Stimulated activated memory B cell treated with anti-CD40 and anti-IgM and Interleukin-4, amounts not matched to agents 10 μg/mL and 1 μg/mL and 100 μg/mL, for 72 hours (primary cell): ENCODE results near the gene BTBD9.
"Not testable (repeated sequence)": the region's sequence is repeated elsewhere in the genome, so short reads cannot be mapped to it uniquely, and the experiment has no call there.

Experiments used
- ATAC-seq: fragments of 150-1000 bp; cut with Tn5 transposase; 2 replicates; pipeline ENCODE4 v1.10.0; 2021
- H3K27ac Mint-ChIP-seq: one replicate; pipeline ENCODE4 v1.8.0; 2022; ENCODE audit warnings: mild to moderate bottlenecking, mixed read lengths
- H3K27me3 Mint-ChIP-seq: one replicate; pipeline ENCODE4 v1.8.0; 2022; ENCODE audit warnings: mixed read lengths
- H3K36me3 Mint-ChIP-seq: one replicate; pipeline ENCODE4 v1.8.0; 2022; ENCODE audit warnings: mixed read lengths
- H3K4me1 Mint-ChIP-seq: one replicate; pipeline ENCODE4 v1.8.0; 2022; ENCODE audit warnings: mixed read lengths
- H3K4me3 Mint-ChIP-seq: one replicate; pipeline ENCODE4 v1.8.0; 2022; ENCODE audit warnings: mild to moderate bottlenecking, moderate library complexity, mixed read lengths
- H3K9me3 Mint-ChIP-seq: one replicate; pipeline ENCODE4 v1.8.0; 2022; ENCODE audit warnings: mixed read lengths

Gene BTBD9

GRCh38 chr6:38443352-38444144 is 196.2 kb downstream of the BTBD9 start:
- Mint-ChIP-seq H3K4me1 (peaks cover 12% of the 10 kb centered on the region), H3K36me3 (no peaks in the 10 kb centered on the region), H3K9me3 (no peaks in the 10 kb centered on the region), H3K27ac (peak overlapping the region; percentile 31), H3K27me3 (no peaks in the 10 kb centered on the region), H3K4me3 (no peak overlapping the region)
- ATAC-seq, result no peak

- H3K27ac Mint-ChIP-seq, result peak overlapping the region; percentile 29
- peaks cover 25% of the 10 kb centered on the region for H3K36me3 Mint-ChIP-seq
- no peak for ATAC-seq
- H3K27me3 Mint-ChIP-seq, result no peaks in the 10 kb centered on the region
- H3K4me3 Mint-ChIP-seq, result no peak overlapping the region
- peaks cover 5% of the 10 kb centered on the region for H3K9me3 Mint-ChIP-seq
- H3K4me1 Mint-ChIP-seq, result peaks cover 24% of the 10 kb centered on the region
Observed at GRCh38 chr6:38438097-38438496, 201.6 kb downstream of the BTBD9 start.

- Mint-ChIP-seq H3K36me3 (peaks cover 35% of the 10 kb centered on the region), H3K9me3 (peaks cover 14% of the 10 kb centered on the region), H3K27me3 (no peaks in the 10 kb centered on the region), H3K27ac (peak overlapping the region; percentile 29), H3K4me3 (no peak overlapping the region), H3K4me1 (peaks cover 36% of the 10 kb centered on the region)
- ATAC-seq, result no peak
Observed at GRCh38 chr6:38436726-38437465, 202.8 kb downstream of the BTBD9 start.

- Mint-ChIP-seq H3K4me1 (peaks cover 50% of the 10 kb centered on the region), H3K9me3 (peaks cover 21% of the 10 kb centered on the region), H3K4me3 (no peak overlapping the region), H3K27ac (no peak overlapping the region), H3K27me3 (no peaks in the 10 kb centered on the region), H3K36me3 (peaks cover 48% of the 10 kb centered on the region)
- no peak for ATAC-seq
Observed at GRCh38 chr6:38435330-38435729, 204.4 kb downstream of the BTBD9 start.

- peaks cover 21% of the 10 kb centered on the region for H3K9me3 Mint-ChIP-seq
- peak overlapping the region; percentile 58 for H3K27ac Mint-ChIP-seq
- peaks cover 48% of the 10 kb centered on the region for H3K36me3 Mint-ChIP-seq
Observed at GRCh38 chr6:38434051-38434450, 205.7 kb downstream of the BTBD9 start.

GRCh38 chr6:38432479-38432878 is 207.2 kb downstream of the BTBD9 start:
- Mint-ChIP-seq H3K4me3 (no peak overlapping the region), H3K36me3 (peaks cover 40% of the 10 kb centered on the region), H3K27me3 (no peaks in the 10 kb centered on the region), H3K4me1 (peaks cover 56% of the 10 kb centered on the region), H3K9me3 (peaks cover 21% of the 10 kb centered on the region), H3K27ac (peak overlapping the region; percentile 58)
- no peak for ATAC-seq

More at GRCh38 chr6:38434051-38434450, 205.7 kb downstream of the BTBD9 start:
- peaks cover 56% of the 10 kb centered on the region for H3K4me1 Mint-ChIP-seq
- H3K4me3 Mint-ChIP-seq, result no peak overlapping the region
- H3K27me3 Mint-ChIP-seq, result no peaks in the 10 kb centered on the region
- no peak for ATAC-seq

- peaks cover 39% of the 10 kb centered on the region for H3K36me3 Mint-ChIP-seq
- no peaks in the 10 kb centered on the region for H3K27me3 Mint-ChIP-seq
- peaks cover 56% of the 10 kb centered on the region for H3K4me1 Mint-ChIP-seq
- H3K4me3 Mint-ChIP-seq, result no peak overlapping the region
- H3K27ac Mint-ChIP-seq, result peak overlapping the region; percentile 58
- peaks cover 21% of the 10 kb centered on the region for H3K9me3 Mint-ChIP-seq
- peak; percentile 35 for ATAC-seq
Observed at GRCh38 chr6:38432079-38432478, 207.7 kb downstream of the BTBD9 start.

GRCh38 chr6:38429546-38429945 is 210.2 kb downstream of the BTBD9 start:
- peaks cover 21% of the 10 kb centered on the region for H3K9me3 Mint-ChIP-seq
- H3K27me3 Mint-ChIP-seq, result no peaks in the 10 kb centered on the region
- peaks cover 53% of the 10 kb centered on the region for H3K36me3 Mint-ChIP-seq
- peaks cover 62% of the 10 kb centered on the region for H3K4me1 Mint-ChIP-seq
- ATAC-seq, result no peak
- H3K27ac Mint-ChIP-seq, result no peak overlapping the region
- H3K4me3 Mint-ChIP-seq, result no peak overlapping the region

- no peaks in the 10 kb centered on the region for H3K27me3 Mint-ChIP-seq
- peaks cover 48% of the 10 kb centered on the region for H3K4me1 Mint-ChIP-seq
- H3K27ac Mint-ChIP-seq, result peak overlapping the region; percentile 80
Observed at GRCh38 chr6:38427492-38428210, 212.1 kb downstream of the BTBD9 start.

GRCh38 chr6:38425788-38426488 is 213.8 kb downstream of the BTBD9 start:
- not testable (repeated sequence) for ATAC-seq, H3K27me3 Mint-ChIP-seq, H3K4me3 Mint-ChIP-seq, H3K9me3 Mint-ChIP-seq
- H3K36me3 Mint-ChIP-seq, result peaks cover 19% of the 10 kb centered on the region
- peaks cover 31% of the 10 kb centered on the region for H3K4me1 Mint-ChIP-seq
- peak overlapping the region; percentile 80 for H3K27ac Mint-ChIP-seq

More at GRCh38 chr6:38427492-38428210, 212.1 kb downstream of the BTBD9 start:
- Mint-ChIP-seq H3K36me3 (peaks cover 34% of the 10 kb centered on the region), H3K4me3 (peak overlapping the region; percentile 30), H3K9me3 (peaks cover 13% of the 10 kb centered on the region)
- peak; percentile 92 for ATAC-seq

GRCh38 chr6:38423746-38424145 is 216.0 kb downstream of the BTBD9 start:
- H3K27ac Mint-ChIP-seq, result no peak overlapping the region
- ATAC-seq, result no peak

GRCh38 chr6:38420207-38420606 is 219.5 kb downstream of the BTBD9 start:
- ATAC-seq, result no peak
- H3K36me3 Mint-ChIP-seq, result no peaks in the 10 kb centered on the region
- no peaks in the 10 kb centered on the region for H3K27me3 Mint-ChIP-seq
- H3K27ac Mint-ChIP-seq, result no peak overlapping the region
- H3K4me1 Mint-ChIP-seq, result no peaks in the 10 kb centered on the region
- no peak overlapping the region for H3K4me3 Mint-ChIP-seq
- no peaks in the 10 kb centered on the region for H3K9me3 Mint-ChIP-seq

More at GRCh38 chr6:38423746-38424145, 216.0 kb downstream of the BTBD9 start:
- Mint-ChIP-seq H3K4me1 (peaks cover 22% of the 10 kb centered on the region), H3K36me3 (peaks cover 15% of the 10 kb centered on the region), H3K9me3 (no peaks in the 10 kb centered on the region), H3K27me3 (no peaks in the 10 kb centered on the region), H3K4me3 (no peak overlapping the region)

GRCh38 chr6:38417521-38417920 is 222.2 kb downstream of the BTBD9 start:
- peaks cover 6% of the 10 kb centered on the region for H3K36me3 Mint-ChIP-seq
- no peaks in the 10 kb centered on the region for H3K9me3 Mint-ChIP-seq
- H3K27me3 Mint-ChIP-seq, result no peaks in the 10 kb centered on the region
- H3K4me1 Mint-ChIP-seq, result peaks cover 7% of the 10 kb centered on the region
- no peak overlapping the region for H3K4me3 Mint-ChIP-seq
- ATAC-seq, result no peak
- H3K27ac Mint-ChIP-seq, result no peak overlapping the region

GRCh38 chr6:38415231-38416005 is 224.3 kb downstream of the BTBD9 start:
- no peak for ATAC-seq
- peaks cover 7% of the 10 kb centered on the region for H3K4me1 Mint-ChIP-seq
- H3K27me3 Mint-ChIP-seq, result no peaks in the 10 kb centered on the region
- peak overlapping the region; percentile 22 for H3K27ac Mint-ChIP-seq
- no peak overlapping the region for H3K4me3 Mint-ChIP-seq
- peaks cover 6% of the 10 kb centered on the region for H3K36me3 Mint-ChIP-seq
- no peaks in the 10 kb centered on the region for H3K9me3 Mint-ChIP-seq
